HepG2 (cell line): ENCODE data around the gene COL13A1. TPM values are rescaled to one million over a fixed set of nuclear protein-coding genes. Genes with fewer than 3 reads are reported as not detected.

Source experiments
- ATAC-seq: fragments of 200-7000 bp; cut with Tn5 transposase; 3 replicates; pipeline ENCODE4 v1.9.1; 2020; ENCODE audit warnings: mild to moderate bottlenecking, moderate library complexity
- BruUV-seq: library from RNA; stranded (reverse); fragments of 400-500 nt; replicated peaks from 2 replicates; lab custom pipeline; 2021; lab: Mats Ljungman, UMichigan
- CTCF ChIA-PET: fragments of 300-600 bp; formaldehyde crosslinking; extraction: SDS; loops from one replicate; lab custom pipeline; 2021; ENCODE audit warnings: low total read pairs, inconsistent platforms, low intra/inter-chr PET ratio; lab: Yijun Ruan, JAX
- POLR2A ChIA-PET: fragments of 350-600 bp; sonication (Branson Sonifier 250); formaldehyde crosslinking; loops from one replicate; lab custom pipeline; 2020; ENCODE audit warnings: antibody characterized with exemption, inconsistent platforms; lab: Yijun Ruan, JAX
- DNase-seq: peaks from one replicate; pipeline ENCODE4 v3.0.0-alpha.2; 2015; ENCODE audit warnings: low spot score
- FAIRE-seq: peaks from 3 replicates; lab custom pipeline; 2011; peaks lifted over from hg19 to GRCh38; lab: Jason Lieb, UNC
- H2AFZ ChIP-seq: one replicate; pipeline ENCODE4 v1.6.1; 2011; ENCODE audit warnings: low read length, inconsistent platforms
- H3K27ac ChIP-seq: fragments of 300-600 bp; 3 replicates; pipeline ENCODE4 v1.8.0; 2011; ENCODE audit warnings: mixed run types, mild to moderate bottlenecking, mixed read lengths, low read length, inconsistent platforms; ENCODE audit not compliant: insufficient read depth; ENCODE audit errors: extremely low read length
- H3K27me3 ChIP-seq, 2 experiments: fragments of 200-600 bp in 1 of 2; 2 replicates in 1 of 2; 3 replicates in 1 of 2; pipeline versions ENCODE4 v1.6.0 to v1.8.0; 2011; ENCODE audit warnings: low read length in 2 of 2, mild to moderate bottlenecking in 2 of 2, moderate library complexity in 2 of 2, inconsistent platforms in 1 of 2; ENCODE audit not compliant: insufficient read depth in 2 of 2, control insufficient read depth in 1 of 2
- H3K36me3 ChIP-seq, 2 experiments: fragments of 200-600 bp in 1 of 2; replicated peaks in 1 of 2; 2 replicates in 1 of 2; 3 replicates in 1 of 2; pipeline versions ENCODE4 v1.5.1 to v1.8.0; 2011; ENCODE audit warnings: low read length in 2 of 2, inconsistent platforms in 1 of 2; ENCODE audit not compliant: insufficient read depth in 2 of 2, control insufficient read depth in 1 of 2
- H3K4me1 ChIP-seq: 2 replicates; pipeline ENCODE4 v1.5.1; 2012; ENCODE audit warnings: low read length, inconsistent platforms; ENCODE audit not compliant: insufficient read depth
- H3K4me2 ChIP-seq: 2 replicates; pipeline ENCODE4 v1.6.0; 2011; ENCODE audit warnings: low read depth, low read length, inconsistent platforms
- H3K4me3 ChIP-seq, 3 experiments: fragments of 200-600 bp in 1 of 3; sonication (generic), shearing (Covaris generic) in 1 of 3; replicated peaks in 1 of 3; 2 replicates each; pipeline ENCODE4 v1.5.1; 2011 to 2016; ENCODE audit warnings: low read length in 3 of 3, inconsistent platforms in 2 of 3, low read depth in 2 of 3, mild to moderate bottlenecking in 2 of 3, control low read depth in 1 of 3, mixed read lengths in 1 of 3; ENCODE audit not compliant: insufficient read depth in 1 of 3
- H3K79me2 ChIP-seq: one replicate; pipeline ENCODE4 v1.6.1; 2011; ENCODE audit warnings: low read length, inconsistent platforms; ENCODE audit not compliant: insufficient read depth
- H3K9ac ChIP-seq: 2 replicates; pipeline ENCODE4 v1.6.0; 2011; ENCODE audit warnings: mild to moderate bottlenecking, low read depth, low read length, inconsistent platforms; ENCODE audit not compliant: insufficient read depth
- H3K9me3 ChIP-seq: 2 replicates; pipeline ENCODE4 v1.5.1; 2012; ENCODE audit warnings: mild to moderate bottlenecking, low read length
- H4K20me1 ChIP-seq: 2 replicates; pipeline ENCODE4 v1.6.0; 2011; ENCODE audit warnings: inconsistent platforms, mild to moderate bottlenecking, low read length, moderate library complexity; ENCODE audit not compliant: insufficient read depth
- CHD2 ChIP-seq: IDR thresholded peaks from 2 replicates; pipeline ENCODE4 v1.6.1; 2011; ENCODE audit warnings: low read depth, low read length, improper control_type of control experiment
- CTCF ChIP-seq: sonication (generic); formaldehyde crosslinking; IDR thresholded peaks from 2 replicates; pipeline ENCODE4 v1.5.0; 2020; ENCODE audit warnings: mild to moderate bottlenecking, missing genetic modification reagents, moderate library complexity
- HHEX ChIP-seq: IDR thresholded peaks from 2 replicates; pipeline ENCODE4 v1.6.1; 2016; ENCODE audit warnings: control low read depth
- HOXA9 ChIP-seq: sonication (generic); formaldehyde crosslinking; IDR thresholded peaks from 2 replicates; pipeline ENCODE4 v1.8.1; 2022; ENCODE audit warnings: missing genetic modification reagents, mild to moderate bottlenecking, moderate library complexity, borderline replicate concordance
- MBD4 ChIP-seq: IDR thresholded peaks from 2 replicates; pipeline ENCODE4 v1.6.1; 2012; ENCODE audit warnings: low read length, inconsistent platforms, borderline replicate concordance
- NAIF1 ChIP-seq: sonication (generic); formaldehyde crosslinking; IDR thresholded peaks from 2 replicates; pipeline ENCODE4 v1.5.0; 2020; ENCODE audit warnings: mild to moderate bottlenecking, missing genetic modification reagents, borderline replicate concordance
- RAD21 ChIP-seq: fragments of 450-650 bp; formaldehyde crosslinking; IDR thresholded peaks from 2 replicates; pipeline ENCODE4 v1.5.0; 2020; ENCODE audit warnings: mild to moderate bottlenecking
- SOX6 ChIP-seq, 2 experiments: fragments of 450-650 bp in 1 of 2; sonication (generic) in 1 of 2; formaldehyde crosslinking in 1 of 2; IDR thresholded peaks; 2 replicates each; pipeline versions ENCODE4 v1.4.0 to v1.6.1; 2017 to 2020; ENCODE audit warnings: antibody characterized with exemption in 1 of 2, mild to moderate bottlenecking in 1 of 2, missing genetic modification reagents in 1 of 2
- TFDP1 ChIP-seq: IDR thresholded peaks from 2 replicates; pipeline ENCODE4 v1.6.1; 2016; ENCODE audit warnings: missing compliant biosample characterization, missing genetic modification reagents, borderline replicate concordance
- ZNF280B ChIP-seq: sonication (generic); formaldehyde crosslinking; IDR thresholded peaks from 2 replicates; pipeline ENCODE4 v1.5.0; 2020; ENCODE audit warnings: missing genetic modification reagents, mild to moderate bottlenecking, borderline replicate concordance
- ZNF788 ChIP-seq: sonication (generic); formaldehyde crosslinking; IDR thresholded peaks from 2 replicates; pipeline ENCODE4 v1.5.0; 2020; ENCODE audit warnings: mild to moderate bottlenecking, missing genetic modification reagents, borderline replicate concordance
- WGBS: methylation state at CpG from one replicate; pipeline ENCODE4 v1.1.6; 2017; ENCODE audit warnings: low lambda C conversion rate; 5-methylcytosine and 5-hydroxymethylcytosine counted together
- in situ Hi-C: cut with HindIII; loops from 2 replicates; pipeline ENCODE4 v1.10.0; 2017; ENCODE audit warnings: low pct_unique_long_range_greater_than_20kb; ENCODE audit not compliant: extremely low pct_ligation_motif_present
- intact Hi-C: fragments of 100-400 bp; cut with micrococcal nuclease; formaldehyde crosslinking; loops from one replicate; pipeline ENCODE4 v1.10.0; 2022; ENCODE audit not compliant: unreplicated experiment
- polyA plus RNA-seq, 8 experiments: library from polyadenylated mRNA; depleted of rRNA in 3 of 8; stranded (reverse) in 7 of 8; unstranded in 1 of 8; fragments of >200 nt; fragmentation: Illumina TruSeq in 4 of 8; extraction: Trizol in 4 of 8; gene quantifications; 2 replicates each; pipeline versions ENCODE4 v1.2.1 to v1.2.3, GENCODE V29; 2011 to 2016; ENCODE audit warnings: low read depth in 4 of 8, missing spikeins in 1 of 8, mixed read lengths in 1 of 8; ENCODE audit not compliant: insufficient read depth in 1 of 8
- total RNA-seq, 5 experiments: library from RNA; depleted of rRNA; stranded (reverse); fragments of >200 nt; fragmentation: Illumina TruSeq; extraction: Trizol; gene quantifications; 2 replicates each; pipeline ENCODE4 v1.2.3, GENCODE V29; 2016; ENCODE audit warnings: low read depth in 1 of 5
- TF ChIP-seq, protein P1 (sequence below): sonication (generic); formaldehyde crosslinking; IDR thresholded peaks from 2 replicates; pipeline ENCODE4 v1.4.0; 2020; ENCODE audit warnings: mild to moderate bottlenecking, missing genetic modification reagents
- TF ChIP-seq, protein P2 (sequence below): fragments of 450-650 bp; IDR thresholded peaks from 2 replicates; pipeline ENCODE4 v1.6.1; 2017

The COL13A1 gene
- total and polyA plus RNA-seq, 2 of the 13 experiments (the other 11 are each of a cell fraction or from before 2014, with no cell fraction given) = 0.07 TPM; not detected in 1

DNA sequence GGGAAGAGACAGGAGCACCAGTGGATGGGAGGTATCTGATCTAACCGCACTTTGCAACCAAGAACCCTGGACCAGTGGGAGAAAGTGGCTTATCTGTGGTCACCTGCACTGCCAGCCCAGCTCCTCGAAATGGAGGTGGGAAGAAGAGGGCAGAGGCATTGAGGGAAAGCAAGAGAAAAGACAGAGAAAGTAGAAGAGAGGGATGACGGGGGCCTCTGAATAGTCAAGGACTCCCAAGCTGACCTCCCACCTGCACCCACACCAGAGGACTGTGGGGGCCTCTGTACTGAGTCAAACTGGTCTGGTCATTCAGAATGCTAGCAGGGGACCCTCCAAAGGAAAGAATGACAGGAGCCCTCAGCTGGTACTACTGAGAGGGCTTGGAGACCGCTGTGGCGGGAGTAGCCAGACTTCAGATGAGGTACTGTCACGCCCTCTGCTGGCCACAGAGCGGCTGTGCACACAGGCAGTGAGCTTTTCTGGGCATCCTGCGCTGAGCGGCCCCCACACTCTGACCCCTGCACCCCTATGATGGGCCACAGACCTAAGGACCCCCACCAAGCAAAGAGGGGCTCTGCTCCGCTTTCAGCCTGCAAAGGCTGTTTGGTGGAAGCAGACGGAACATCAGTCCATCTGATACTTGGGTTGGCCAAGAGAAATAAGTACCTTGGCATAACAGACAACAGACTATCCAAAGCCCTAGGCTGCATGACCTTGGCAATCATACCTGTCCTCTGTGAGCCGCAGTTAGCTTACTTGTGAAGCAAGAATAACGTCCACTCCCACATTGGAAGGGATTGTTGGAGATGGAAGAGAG is 112.9 kb downstream of the COL13A1 start (continued):
- TF ChIP-seq CTCF (CRISPR knock-in tag) = peak; percentile 92
- peak; percentile 89 for TF ChIP-seq RAD21 (CRISPR knock-in tag)
- TF ChIP-seq HOXA9 (CRISPR knock-in tag) = no peak
- peak; percentile 17; the same call in 1 of the 2 replicates for TF ChIP-seq TFDP1 (CRISPR knock-in tag)
- peak; percentile 28; the same call in 1 of the 2 replicates for TF ChIP-seq ZNF788 (CRISPR knock-in tag)

GRCh38 chr10:69915215-69915560 is 113.5 kb downstream of the COL13A1 start:
- no peak overlapping the region for H3K27ac ChIP-seq
- no peak overlapping the region for H3K9ac ChIP-seq
- FAIRE-seq = no peak
- H2AFZ ChIP-seq = no peak overlapping the region
- H3K36me3 ChIP-seq = no peaks in the 10 kb centered on the region
- ATAC-seq = no peak
- DNase-seq = no peak
- in situ Hi-C loops (no loop called here), intact Hi-C loops (loop anchor here (10.0 kb wide), 2 partner anchors 170 to 270 kb away; no protein-coding TSS in a partner anchor)
- CTCF ChIA-PET = interaction anchor here (1.3 to 1.8 kb wide), 2 partner anchors 14 to 219 kb away, joined by 5 to 14 read pairs; no protein-coding TSS in a partner anchor
- H3K4me2 ChIP-seq = no peak overlapping the region
- WGBS = 31% methylated on average over 3 of the region's 3 CpGs
- H3K27me3 ChIP-seq = peaks cover 7 to 38% of the 10 kb centered on the region in 2 experiments; a peak in 4 of 5 replicates
- H3K4me1 ChIP-seq = no peaks in the 10 kb centered on the region
- no peaks in the 10 kb centered on the region for H4K20me1 ChIP-seq
- POLR2A ChIA-PET = no interaction called here
- BruUV-seq = no TSS peak
- no peak overlapping the region for H3K4me3 ChIP-seq
- no peaks in the 10 kb centered on the region for H3K79me2 ChIP-seq
- H3K9me3 ChIP-seq = no peaks in the 10 kb centered on the region
- TF ChIP-seq HHEX (CRISPR knock-in tag) (no peak), ZNF280B (CRISPR knock-in tag) (no peak), CHD2 (no peak), NAIF1 (no peak), SOX6 (IDR thresholded peaks at IDR 0.05) (no peak), SOX6 (CRISPR knock-in tag; IDR thresholded peaks at IDR 0.05) (no peak), MBD4 (no peak)
- TF ChIP-seq, protein P1, sequence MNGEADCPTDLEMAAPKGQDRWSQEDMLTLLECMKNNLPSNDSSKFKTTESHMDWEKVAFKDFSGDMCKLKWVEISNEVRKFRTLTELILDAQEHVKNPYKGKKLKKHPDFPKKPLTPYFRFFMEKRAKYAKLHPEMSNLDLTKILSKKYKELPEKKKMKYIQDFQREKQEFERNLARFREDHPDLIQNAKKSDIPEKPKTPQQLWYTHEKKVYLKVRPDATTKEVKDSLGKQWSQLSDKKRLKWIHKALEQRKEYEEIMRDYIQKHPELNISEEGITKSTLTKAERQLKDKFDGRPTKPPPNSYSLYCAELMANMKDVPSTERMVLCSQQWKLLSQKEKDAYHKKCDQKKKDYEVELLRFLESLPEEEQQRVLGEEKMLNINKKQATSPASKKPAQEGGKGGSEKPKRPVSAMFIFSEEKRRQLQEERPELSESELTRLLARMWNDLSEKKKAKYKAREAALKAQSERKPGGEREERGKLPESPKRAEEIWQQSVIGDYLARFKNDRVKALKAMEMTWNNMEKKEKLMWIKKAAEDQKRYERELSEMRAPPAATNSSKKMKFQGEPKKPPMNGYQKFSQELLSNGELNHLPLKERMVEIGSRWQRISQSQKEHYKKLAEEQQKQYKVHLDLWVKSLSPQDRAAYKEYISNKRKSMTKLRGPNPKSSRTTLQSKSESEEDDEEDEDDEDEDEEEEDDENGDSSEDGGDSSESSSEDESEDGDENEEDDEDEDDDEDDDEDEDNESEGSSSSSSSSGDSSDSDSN (CRISPR knock-in tag) = no peak
- TF ChIP-seq, protein P2, sequence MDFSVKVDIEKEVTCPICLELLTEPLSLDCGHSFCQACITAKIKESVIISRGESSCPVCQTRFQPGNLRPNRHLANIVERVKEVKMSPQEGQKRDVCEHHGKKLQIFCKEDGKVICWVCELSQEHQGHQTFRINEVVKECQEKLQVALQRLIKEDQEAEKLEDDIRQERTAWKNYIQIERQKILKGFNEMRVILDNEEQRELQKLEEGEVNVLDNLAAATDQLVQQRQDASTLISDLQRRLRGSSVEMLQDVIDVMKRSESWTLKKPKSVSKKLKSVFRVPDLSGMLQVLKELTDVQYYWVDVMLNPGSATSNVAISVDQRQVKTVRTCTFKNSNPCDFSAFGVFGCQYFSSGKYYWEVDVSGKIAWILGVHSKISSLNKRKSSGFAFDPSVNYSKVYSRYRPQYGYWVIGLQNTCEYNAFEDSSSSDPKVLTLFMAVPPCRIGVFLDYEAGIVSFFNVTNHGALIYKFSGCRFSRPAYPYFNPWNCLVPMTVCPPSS = no peak
